Astrocyte (in vitro differentiated cells and primary cell): ENCODE measurements around the gene P3H4.

Experiments used
- CTCF ChIP-seq: IDR thresholded peaks from 2 replicates; pipeline ENCODE4 v1.5.1; 2011; ENCODE audit warnings: low read depth, mild to moderate bottlenecking, inconsistent platforms, low read length, moderate library complexity; ENCODE audit not compliant: insufficient read depth
- EZH2 ChIP-seq: IDR thresholded peaks from 2 replicates; pipeline ENCODE4 v1.6.1; 2012; ENCODE audit warnings: mild to moderate bottlenecking, low read length, inconsistent platforms; ENCODE audit not compliant: insufficient read depth

- TF ChIP-seq CTCF = no peak
- no peak for TF ChIP-seq EZH2
These were observed 38.0 kb downstream of the P3H4 start for GRCh38 chr17:41773731-41774193.
